ENCODE measurements around the gene FBXO24.
"Not testable (repeated sequence)": the region's sequence is repeated elsewhere in the genome, so short reads cannot be mapped to it uniquely, and the experiment has no call there.

The FBXO24 gene

DNA sequence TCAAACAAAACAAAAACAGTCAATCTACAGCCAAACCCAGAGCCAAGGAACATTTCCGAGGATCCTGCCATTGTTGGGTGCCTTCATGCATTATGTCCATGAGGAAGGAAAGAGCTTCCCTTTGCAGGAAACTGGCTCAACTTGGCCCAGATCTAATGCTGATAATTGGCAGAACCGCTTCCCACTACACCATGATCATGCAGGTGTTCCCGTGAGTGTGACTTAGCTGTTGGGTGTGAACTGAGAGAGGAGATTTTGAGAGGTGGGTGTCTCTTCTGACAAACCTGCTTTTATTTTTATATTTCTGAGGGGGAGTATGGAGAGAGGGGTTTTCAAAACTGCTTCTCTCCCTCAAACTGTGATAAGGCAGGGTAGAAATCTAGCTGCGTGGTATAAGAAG is 27.0 kb upstream of the FBXO24 start:
- FAIRE-seq, result no peak

- FAIRE-seq, result no peak
Measured at GRCh38 chr7:100561491-100562194, 24.5 kb upstream of the FBXO24 start.

GRCh38 chr7:100562195-100563099 is 23.7 kb upstream of the FBXO24 start:
- FAIRE-seq, result no peak

DNA sequence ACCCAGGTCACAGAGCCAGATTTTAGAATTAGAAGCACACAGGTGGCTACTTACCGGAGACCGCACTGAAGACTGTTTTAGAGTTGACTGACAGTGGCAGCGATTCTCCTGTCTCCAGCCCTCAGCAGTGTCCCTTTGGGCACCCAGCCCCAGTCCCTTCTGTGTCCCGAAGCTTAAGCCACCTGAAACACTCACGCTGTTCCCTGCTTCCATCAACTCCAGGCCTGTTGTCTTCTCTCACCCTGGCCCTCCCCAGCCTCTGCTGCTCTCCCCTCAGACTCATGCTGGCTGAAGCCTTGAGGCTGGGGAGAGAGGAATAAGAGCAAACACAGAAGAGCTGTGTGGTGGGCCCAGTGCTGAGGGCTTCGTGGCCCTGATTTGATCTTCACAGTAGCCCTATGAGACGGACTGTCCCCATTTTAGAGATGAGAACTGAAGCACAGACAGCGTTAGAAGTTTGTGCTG is 23.0 kb upstream of the FBXO24 start:
- FAIRE-seq, result no peak

- FAIRE-seq, result no peak
Measured at GRCh38 chr7:100563809-100564400, 22.2 kb upstream of the FBXO24 start.

DNA sequence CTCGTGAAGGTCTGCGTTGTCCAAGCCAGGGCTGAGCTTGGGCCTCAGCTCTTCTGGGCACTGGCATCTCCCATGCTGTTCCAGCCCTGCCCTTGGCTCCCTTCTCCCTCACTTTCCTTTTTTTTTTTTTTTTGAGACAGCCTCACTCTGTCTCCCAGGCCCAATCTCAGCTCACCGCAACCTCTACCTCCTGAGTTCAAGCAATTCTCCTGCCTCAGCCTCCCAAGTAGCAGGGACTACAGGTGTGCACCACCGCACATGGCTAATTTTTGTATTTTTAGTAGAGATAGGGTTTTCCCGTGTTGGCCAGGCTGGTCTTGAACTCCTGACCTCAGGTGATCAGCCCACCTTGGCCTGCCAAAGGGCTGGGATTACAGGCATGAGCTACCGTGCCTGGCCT is 21.7 kb upstream of the FBXO24 start:
- not testable (repeated sequence) for FAIRE-seq

GRCh38 chr7:100565133-100565571 is 21.0 kb upstream of the FBXO24 start:
- no peak for FAIRE-seq

DNA sequence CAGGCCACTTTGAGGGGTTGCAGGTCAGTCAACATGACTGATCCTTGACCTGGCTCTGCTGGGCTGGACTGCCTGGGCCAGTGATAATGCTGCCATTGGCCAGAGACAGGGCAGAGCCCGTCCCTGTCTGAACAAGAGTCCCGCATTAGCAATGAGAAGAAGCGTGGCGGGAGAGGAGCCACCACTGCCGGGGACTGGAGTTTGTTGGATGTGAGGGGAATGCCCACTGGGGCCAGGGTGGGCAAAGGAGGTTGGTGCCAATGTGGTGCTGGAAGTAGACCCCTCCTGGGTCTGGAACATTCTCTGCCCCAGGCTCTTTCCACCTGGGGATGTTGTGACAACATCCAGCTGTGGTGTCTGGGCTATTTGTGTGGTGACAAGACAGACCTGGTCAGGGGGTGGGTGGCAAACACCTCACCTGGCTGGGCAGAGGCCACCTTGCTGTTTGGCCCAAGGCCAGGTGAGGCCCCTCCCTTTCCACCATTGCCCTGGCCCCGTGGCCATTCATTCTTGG is 20.1 kb upstream of the FBXO24 start:
- FAIRE-seq, result no peak

DNA sequence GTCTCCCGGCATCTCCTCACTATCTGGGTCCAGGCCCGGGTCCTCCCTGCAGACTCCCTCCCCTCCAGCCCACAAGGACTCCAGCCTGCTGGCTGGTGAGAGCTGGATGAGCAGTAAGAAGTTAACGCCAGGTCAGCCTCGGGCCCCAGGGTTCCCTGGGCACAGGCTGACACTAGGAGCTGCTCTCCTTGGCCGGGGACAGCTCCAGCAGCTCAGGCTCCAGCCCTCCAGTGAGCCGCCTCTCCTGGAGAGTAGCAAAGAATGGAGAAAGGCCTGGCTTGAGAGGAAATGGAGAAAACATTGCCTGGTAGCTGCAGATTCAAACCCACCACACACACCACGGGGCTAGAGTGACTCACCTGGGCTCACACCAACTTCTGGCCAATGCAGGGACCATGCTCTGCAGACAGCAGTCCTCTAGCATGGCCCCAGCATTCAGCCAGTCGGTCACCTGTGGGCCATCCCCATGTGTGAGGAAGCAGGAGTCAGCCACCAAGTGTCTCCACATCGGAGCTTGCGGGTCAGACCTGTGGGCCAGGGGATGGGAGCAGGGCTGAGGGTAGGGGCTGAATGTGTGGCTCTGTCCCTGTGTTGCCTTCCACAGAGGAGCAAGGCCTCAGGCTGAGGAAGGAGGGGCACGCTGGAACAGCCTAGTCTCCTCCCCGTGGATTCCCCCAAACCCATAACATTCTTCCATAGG is 18.9 kb upstream of the FBXO24 start:
- FAIRE-seq, result no peak

GRCh38 chr7:100567751-100568175 is 18.4 kb upstream of the FBXO24 start:
- FAIRE-seq, result no peak

DNA sequence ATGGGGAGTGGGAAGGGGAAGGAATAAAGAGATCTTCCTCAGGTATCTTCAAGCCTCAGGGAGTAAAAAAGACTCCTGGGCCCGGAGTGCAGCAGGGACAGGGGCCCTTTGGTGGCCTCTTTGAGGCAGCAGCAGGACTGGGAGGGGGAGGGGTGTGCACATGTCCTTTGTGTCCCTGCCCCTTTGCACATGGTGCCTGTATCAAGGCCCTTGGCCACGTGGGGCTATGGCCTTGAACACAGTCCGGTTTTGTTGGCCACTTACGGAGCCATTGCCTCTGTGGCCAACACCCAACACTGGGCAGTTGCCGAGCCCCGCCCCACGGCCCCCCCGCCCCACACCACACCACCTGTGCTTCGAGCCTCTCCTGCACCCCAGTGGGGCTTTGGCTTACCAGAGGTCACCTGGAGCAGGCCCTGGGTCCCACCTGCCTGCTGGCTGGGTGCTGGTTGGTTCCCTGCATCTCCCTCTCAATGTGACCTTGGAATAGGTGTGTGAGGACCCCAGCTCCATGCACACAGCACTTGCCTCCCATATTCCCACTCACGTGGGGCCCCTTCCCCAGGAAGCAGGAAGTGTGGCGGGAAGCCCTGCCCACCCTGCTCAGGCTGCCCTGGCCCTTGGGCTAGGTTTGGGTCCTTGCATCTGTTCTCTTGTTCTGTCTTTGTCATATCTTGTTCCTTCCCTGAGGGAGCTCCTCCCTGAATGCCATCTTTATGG is 17.8 kb upstream of the FBXO24 start:
- no peak for FAIRE-seq

DNA sequence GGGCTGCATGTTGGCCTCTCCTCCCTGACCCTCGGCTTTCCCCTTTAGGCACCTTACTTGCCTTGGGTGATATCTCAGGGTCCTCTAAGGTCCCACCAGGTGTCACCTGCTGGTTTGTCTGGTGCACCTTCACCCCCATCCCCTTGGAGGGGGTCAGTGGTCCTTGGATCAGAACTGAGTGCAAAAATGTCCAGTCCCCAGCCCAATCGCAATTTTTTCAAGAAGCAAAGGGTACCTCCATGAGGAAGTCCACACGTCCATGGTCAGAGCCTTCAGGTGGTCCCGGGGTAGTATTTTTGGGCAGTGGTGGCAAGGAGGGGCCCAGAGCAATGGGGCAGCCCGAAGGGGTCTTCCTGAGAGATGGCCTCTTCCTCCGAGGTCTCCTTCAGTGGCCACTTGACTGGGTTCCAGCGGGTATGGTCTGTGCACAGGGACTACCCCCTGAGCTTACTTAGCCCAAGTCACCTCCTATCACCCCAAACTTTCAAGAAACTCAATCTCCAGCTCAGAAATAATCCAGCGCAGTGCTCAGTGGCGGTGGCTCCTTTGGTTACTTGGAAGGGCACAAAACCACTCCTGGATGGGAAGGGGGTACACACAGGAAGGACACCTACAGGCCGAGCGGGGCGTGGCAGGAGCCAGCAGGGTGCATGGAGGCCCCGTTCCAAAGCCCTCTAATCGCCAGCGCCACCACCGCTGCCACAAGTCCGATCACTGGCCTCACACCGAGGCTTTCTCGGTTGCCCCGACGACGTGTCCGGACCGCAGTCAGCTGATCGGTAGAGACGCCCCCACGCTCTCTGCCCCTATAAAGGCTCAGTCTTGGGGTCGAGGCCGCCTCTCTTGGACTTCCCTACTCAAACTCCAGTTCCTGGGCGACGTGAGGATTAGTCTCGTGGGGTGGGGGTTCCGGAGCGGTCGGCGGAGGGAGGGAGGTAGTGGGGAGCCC is 17.0 kb upstream of the FBXO24 start:
- no peak for FAIRE-seq

DNA sequence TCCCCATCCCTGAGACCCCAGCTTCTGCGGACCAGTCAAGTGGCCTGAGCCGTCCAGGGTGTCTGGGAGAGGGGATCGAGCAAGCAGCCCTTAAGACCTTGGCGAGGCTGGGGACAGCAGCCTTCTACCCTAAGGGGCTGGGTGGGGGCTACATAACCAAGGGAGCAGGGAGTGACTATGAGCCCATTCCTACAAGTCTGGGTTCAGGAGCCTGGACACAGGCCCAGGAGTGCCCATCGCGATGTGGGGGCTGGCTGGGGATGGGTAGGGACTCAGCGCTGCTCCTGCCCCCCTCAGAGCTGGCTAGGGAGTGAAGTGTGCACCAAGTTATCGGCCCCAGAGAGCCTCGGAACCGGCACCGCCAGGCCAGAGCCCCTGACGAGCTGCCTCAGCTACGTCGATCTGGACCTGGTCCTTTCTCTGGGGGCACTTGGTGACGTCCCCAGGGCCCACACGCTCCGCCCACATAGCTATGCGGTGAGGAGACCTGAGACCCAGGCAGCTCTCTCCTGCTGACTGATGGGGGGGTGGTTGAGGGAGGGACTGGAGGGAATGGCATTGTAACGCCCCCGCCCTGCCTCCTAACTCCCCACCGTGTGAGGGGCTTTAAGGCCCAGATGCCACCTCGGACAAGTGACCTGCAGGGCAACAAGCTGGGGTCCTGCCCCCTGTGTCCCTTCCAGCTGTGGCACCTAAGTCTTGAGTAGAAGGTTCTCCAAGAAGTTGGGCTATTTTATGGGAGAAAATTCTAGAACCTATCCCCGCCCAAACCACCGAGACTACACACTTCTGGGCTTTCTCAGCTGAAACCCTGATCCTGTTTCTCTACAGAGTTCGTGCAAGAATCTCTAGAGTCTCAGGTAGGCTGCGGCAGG is 14.9 kb upstream of the FBXO24 start:
- FAIRE-seq, result no peak

DNA sequence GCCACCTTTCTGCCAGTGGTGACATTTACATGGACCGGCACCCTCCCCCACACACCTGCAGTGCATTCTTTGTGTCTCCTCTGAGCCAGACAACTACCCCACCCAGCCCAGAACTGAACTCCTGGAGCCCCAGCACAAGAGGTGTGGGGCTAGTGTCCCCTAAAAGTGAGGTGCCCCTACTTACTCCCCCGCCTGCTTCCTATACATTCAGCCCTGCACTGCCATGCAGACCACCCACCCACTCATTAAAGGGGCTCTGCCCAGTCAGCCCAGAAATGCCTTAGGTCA is 14.4 kb upstream of the FBXO24 start:
- FAIRE-seq, result no peak

DNA sequence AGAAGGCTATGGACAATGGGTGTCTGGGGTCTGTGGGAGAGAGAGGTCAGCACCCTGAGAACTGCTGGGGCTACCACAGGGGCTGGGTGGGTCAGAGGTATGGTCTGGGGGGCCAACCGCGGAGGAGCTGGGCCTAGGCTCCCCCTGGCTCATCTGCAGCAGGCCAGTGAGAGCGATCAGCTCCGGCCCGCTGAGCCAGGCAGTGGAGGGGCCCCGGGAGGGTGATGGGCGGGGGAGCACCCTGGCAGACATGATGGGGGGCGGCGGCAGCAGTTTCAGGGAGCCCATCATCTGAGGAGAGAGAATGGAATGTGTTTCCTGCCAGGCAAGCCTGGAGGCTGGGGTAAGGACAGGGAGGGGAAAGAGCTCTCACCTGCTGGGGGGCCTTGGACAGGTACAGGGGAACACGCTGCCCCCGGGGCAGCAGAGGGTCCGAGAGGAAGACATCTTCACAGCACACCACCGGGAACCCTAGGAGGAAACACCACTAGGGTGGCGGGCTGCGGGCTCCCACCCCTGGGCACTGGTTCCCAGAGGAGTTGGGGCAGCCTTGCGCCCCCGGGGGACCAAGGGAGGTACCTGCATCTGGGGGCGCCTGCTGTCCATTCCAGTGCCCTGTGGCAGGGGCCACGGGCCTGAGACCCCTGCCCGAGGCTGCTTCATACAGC is 13.7 kb upstream of the FBXO24 start:
- FAIRE-seq, result no peak

DNA sequence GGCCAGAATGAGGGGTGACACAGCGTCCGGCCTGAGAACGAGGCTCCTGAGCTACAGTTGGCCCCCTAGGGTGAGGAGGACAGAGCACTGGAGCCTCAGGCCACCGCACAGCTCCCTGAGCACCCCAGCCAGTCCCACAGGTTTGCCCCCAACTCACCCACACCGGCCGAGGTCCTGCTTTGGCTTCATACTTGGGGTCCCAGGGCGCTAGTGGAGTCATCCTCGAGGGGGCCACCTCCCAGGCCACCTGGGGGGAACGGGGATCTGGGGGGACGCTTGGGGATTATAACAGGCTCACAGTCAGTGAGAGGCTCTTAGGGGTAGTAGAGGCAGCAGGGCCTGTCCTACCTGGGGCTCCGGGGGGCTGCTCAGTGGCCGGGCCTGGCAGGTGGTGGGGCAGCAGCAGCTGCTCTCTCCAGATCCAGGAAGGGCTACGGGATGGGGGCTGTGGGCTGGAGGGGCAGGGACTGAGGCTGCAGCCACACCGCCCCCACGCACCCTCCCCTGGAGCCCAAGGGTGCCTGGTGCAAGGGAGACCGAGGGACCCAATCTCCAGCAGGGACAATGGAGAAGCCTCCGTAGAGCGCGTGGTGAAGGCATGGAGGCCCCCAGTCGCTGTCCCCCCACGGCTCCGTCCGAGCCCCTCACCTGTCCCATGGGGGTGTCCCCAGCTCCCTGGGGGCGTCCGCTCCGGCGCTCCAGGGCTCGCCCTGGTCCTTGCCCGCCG is 13.0 kb upstream of the FBXO24 start:
- no peak for FAIRE-seq

- no peak for FAIRE-seq
Measured at GRCh38 chr7:100573691-100574361, 12.3 kb upstream of the FBXO24 start, which contains the start of gene SAP25. Gene SAP25 (minus strand): TSS chr7:100573900. CDS start chr7:100573742, 158 bp downstream.

Measured in endometrium (tissue), 2 donors.